Measurements from ENCODE around the gene ARPC5. TPM values are rescaled to one million over a fixed set of nuclear protein-coding genes. Genes with fewer than 3 reads are reported as not detected.

ARPC5 gene
- total RNA-seq, 2 donors from 2014 or later, result 39.2 to 47.0 TPM

- Histone ChIP-seq H3K27ac (no peak overlapping the region), H3K4me1 (peaks cover 0 to 27% of the 10 kb centered on the region in 2 donors), H3K4me3 (no peak overlapping the region), H3K36me3 (no peaks in the 10 kb centered on the region), H3K9me3 (no peaks in the 10 kb centered on the region), H3K27me3 (no peaks in the 10 kb centered on the region)
- no peak for TF ChIP-seq CTCF (IDR thresholded peaks at IDR 0.05)
- DNase-seq (ENCODE audit: low spot score), result no peak
These were observed 23.2 kb downstream of the ARPC5 start for GRCh38 chr1:183612407-183612806.

- TF ChIP-seq CTCF (IDR thresholded peaks at IDR 0.05), result no peak
- no peaks in the 10 kb centered on the region for H3K36me3 ChIP-seq
- no peaks in the 10 kb centered on the region for H3K9me3 ChIP-seq
- peaks cover 0 to 27% of the 10 kb centered on the region in 2 donors for H3K4me1 ChIP-seq
- no peak overlapping the region for H3K27ac ChIP-seq
- no peak for DNase-seq (ENCODE audit: low spot score)
- no peaks in the 10 kb centered on the region for H3K27me3 ChIP-seq
- no peak overlapping the region for H3K4me3 ChIP-seq
These were observed 24.6 kb downstream of the ARPC5 start for GRCh38 chr1:183611021-183611420.

- H3K27ac ChIP-seq, result peak overlapping the region; percentile 69 to 73
- H3K4me1 ChIP-seq, result peaks cover 0 to 27% of the 10 kb centered on the region in 2 donors
- no peaks in the 10 kb centered on the region for H3K27me3 ChIP-seq
- no peaks in the 10 kb centered on the region for H3K36me3 ChIP-seq
- no peaks in the 10 kb centered on the region for H3K9me3 ChIP-seq
- H3K4me3 ChIP-seq, result no peak overlapping the region
- TF ChIP-seq CTCF (IDR thresholded peaks at IDR 0.05), result no peak
- DNase-seq (ENCODE audit: low spot score), result no peak
These were observed 25.7 kb downstream of the ARPC5 start for GRCh38 chr1:183609759-183610452.

GRCh38 chr1:183609313-183609712 lies 26.3 kb downstream of the ARPC5 start:
- DNase-seq (ENCODE audit: low spot score), result peak; percentile 89
- peaks cover 0 to 27% of the 10 kb centered on the region in 2 donors for H3K4me1 ChIP-seq
- TF ChIP-seq CTCF (IDR thresholded peaks at IDR 0.05), result peak; percentile 43 to 74
- H3K4me3 ChIP-seq, result no peak overlapping the region
- no peaks in the 10 kb centered on the region for H3K27me3 ChIP-seq
- H3K36me3 ChIP-seq, result no peaks in the 10 kb centered on the region
- H3K27ac ChIP-seq, result peak overlapping the region; percentile 69 to 73
- no peaks in the 10 kb centered on the region for H3K9me3 ChIP-seq

GRCh38 chr1:183607322-183607980 lies 28.1 kb downstream of the ARPC5 start:
- no peaks in the 10 kb centered on the region for H3K9me3 ChIP-seq
- DNase-seq (ENCODE audit: low spot score), result no peak
- peaks cover 0 to 27% of the 10 kb centered on the region in 2 donors for H3K4me1 ChIP-seq
- H3K36me3 ChIP-seq, result no peaks in the 10 kb centered on the region
- H3K27ac ChIP-seq, result no peak overlapping the region
- H3K4me3 ChIP-seq, result no peak overlapping the region
- no peaks in the 10 kb centered on the region for H3K27me3 ChIP-seq
- TF ChIP-seq CTCF (IDR thresholded peaks at IDR 0.05), result no peak

All from right atrium auricular region (tissue), 2 donors.